ENCODE results near the gene SPIB.
"Not testable (repeated sequence)": the region's sequence is repeated elsewhere in the genome, so short reads cannot be mapped to it uniquely, and the experiment has no call there.

Gene SPIB

DNA sequence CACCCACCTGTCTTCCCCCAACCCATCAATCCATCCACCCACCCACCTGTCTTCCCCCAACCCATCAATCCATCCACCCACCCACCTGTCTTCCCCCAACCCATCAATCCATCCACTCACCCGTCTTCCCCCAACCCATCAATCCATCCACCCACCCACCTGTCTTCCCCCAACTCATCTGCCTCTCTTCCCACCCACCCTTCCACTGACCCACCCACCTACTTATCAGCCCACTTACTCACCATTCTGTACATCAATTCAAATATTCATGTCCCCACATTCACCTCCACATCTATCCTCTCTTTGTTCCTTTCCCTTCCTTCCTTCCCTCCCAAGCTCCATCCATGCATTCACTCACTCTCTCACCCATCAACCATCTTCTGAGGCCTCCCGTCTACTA, 20.4 kb downstream of the SPIB start:
- DNase-seq (ENCODE audit: low spot score) = not testable (repeated sequence)

DNA sequence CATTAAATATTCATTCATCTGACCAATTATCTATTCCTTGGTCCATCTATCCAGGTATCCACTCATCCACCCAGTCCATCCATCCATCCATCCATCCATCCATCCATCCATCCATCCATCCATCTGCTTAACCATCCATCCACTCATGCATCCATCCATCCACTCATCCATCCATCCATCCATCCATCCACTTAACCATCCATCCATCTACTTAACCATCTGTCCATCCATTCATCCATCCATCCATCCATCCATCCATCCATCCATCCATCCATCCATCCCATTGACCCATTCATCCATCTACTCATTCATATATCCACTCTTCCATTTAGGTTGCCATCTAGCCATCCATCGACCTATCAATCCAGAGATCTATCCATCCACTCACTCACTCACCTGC, 25.3 kb downstream of the SPIB start:
- DNase-seq (ENCODE audit: low spot score) = no peak

DNA sequence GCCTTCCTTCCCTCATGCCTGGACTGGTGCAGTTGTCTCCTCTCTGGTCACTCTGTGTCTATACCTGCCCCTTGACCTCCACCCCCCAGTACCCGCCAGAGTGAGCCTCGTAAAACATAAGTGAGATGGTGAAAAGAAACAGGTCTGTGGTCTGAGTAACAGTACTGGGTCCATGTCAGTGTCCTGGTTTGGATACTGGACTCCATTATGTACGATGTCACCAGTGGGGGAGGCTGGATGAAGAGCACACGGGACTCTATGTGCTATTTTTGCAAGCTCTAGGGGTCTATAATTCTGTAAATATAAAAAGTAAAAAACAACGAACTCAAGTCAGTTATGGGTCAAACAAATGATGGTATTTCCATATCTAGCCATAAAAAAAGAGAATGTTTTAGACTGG, 28.3 kb downstream of the SPIB start:
- no peak for DNase-seq (ENCODE audit: low spot score)

DNA sequence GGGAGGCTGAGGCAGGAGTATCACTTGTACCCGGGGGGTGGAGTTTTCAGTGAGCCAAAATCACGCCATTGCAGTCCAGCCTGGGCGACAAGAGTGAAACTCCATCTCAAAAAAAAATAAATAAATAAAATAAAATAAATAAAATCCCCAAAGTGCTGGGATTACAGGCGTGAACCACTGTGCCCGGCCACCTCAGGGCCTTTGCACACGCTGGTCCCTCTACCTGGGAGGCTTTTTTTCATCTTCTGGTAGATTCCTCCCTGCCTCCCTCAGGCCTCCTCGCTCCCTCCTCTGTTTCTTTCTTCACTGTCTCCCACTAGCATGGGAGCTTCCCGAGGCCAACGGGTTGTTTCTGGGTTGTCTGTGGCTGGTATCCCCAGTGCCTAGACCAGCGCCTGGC, 29.0 kb downstream of the SPIB start:
- no peak for DNase-seq (ENCODE audit: low spot score)

DNA sequence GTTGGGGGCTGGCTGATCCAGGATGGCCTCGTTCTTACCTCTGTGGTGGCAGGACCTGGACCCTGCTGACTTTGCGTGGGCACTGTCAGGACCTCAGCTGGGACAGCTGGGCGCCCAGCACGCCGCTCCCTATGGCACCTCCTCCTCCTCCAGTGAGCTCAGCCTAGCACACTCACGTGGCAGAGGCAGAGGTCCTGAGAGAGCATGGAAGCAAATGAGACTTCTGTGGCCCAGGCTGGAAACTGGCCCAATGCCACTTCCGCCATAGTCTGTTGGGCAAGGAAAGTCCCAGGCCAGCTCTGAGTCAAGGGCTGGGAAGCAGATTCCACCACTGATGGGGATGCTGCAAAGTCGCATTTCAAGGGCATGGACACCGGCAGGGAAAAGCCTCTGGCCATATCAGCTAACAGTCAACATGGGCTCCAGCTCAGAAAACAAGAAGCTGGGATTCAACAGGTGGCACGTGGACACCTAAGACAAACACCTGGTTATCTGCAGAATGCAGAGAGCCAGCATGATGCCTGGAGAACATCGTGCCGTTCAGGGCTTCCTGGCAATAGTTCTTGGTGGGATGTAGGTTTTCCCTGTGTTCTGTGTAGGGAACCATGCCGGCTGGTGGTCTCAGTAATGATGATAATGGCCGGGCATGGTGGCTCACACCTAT, 30.6 kb downstream of the SPIB start:
- no peak for DNase-seq (ENCODE audit: low spot score)

DNA sequence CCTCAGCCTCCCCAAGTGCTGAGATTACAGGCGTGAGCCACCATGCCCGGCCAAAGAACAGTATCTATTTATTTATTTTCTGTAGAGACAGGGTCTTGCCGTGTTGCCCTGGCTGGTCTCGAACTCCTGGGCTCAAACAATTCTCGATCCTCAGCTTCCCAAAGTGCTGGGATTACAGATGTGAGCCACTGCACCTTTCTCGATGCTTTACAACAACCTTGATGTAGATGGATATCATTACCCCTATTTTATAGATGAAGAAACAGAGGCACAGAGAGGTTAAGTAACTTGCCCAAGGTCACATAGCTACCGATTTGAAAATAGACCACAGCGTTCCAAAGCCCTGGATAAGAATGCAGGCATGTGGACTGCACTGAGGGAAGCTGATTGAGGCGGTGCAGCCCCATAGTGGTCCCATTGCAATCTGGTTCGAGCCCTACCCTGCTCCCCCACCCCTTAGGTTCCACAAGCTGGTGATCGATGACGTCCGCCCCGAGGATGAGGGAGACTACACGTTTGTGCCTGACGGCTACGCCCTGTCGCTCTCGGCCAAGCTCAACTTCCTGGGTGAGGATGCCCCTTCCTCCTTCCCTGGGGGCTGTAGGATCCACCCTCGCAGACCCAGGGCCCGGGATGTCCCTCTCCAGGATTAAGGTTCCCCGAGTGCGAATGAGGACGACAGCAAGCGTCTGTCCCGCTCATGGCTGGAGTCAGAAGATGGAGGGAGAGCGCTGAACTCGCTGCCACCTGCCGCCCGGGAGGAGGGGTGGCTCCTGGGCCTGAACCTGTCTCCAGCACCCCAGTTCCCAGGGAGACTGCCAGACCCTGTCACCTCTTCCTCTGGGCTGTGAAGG, 31.9 kb downstream of the SPIB start:
- no peak for DNase-seq (ENCODE audit: low spot score)

DNA sequence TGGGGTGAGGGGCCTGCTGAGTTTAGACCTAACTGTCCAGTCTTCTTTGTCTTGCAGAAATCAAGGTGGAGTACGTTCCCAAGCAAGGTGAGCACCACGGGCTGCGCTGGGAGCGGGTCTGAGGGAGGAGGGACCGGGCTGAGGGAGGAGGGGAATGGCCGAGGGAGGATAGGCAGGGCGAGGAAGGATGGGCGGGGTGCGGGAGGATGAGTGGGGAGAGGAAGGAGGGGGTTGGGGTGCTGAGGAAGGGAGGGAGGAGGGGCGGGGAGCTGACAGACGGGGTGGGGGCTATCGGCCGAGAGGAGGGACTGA, 32.4 kb downstream of the SPIB start:
- no peak for DNase-seq (ENCODE audit: low spot score)

DNA sequence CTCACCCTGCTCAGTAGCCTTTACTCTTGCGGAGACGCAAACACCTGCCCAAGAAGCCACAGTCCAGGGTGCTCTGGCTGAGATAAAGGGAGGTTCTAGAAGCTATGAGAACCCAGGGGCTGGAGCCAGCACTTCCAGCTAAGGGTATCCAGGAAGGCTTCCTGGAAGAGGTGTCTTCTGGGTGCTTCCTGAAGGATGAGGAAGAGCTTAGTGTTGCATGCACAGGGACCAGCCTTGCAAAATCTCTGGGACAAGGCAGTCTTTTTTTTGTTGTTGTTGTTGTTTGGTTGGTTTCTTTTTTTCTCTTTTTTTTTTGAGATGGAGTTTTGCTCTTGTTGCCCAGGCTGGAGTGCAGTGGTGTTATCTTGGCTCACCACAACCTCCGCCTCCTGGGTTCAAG, 34.5 kb downstream of the SPIB start:
- no peak for DNase-seq (ENCODE audit: low spot score)

DNA sequence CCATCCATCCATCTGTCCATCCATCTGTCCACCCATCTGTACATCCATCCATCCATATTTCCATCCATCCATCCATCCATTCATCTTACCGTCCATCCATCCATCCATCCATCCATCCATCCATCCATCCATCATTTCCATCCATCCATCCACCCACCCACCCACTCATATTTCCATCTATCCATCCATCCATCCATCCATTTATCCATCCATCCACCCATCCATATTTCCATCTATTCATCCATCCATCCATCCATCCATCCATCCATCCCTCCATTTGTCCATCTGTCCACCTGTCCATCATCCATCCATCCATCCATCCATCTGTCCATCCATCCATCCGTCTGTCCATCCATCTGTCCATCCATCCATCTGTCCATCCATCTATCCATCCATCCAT, 37.3 kb downstream of the SPIB start:
- no peak for DNase-seq (ENCODE audit: low spot score)

DNA sequence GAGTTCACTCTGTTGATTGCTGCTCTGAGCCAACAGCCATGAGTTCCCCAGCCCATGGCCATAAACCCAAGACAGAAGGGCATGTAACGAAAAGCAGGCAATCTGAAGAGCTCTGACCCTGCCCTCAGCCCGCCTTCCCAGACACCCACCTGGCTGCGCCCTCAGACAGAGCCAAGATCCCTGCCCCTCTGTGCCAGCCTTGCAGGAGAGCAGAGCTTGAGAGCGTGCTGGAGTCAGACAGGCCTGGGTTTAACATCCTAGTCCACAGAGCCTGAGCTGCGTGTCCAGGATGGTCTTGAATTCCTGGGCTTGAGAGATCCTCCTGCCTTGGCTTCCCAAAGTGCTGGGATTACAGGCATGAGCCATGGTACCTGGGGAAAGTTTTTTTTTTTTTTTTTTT, 38.6 kb downstream of the SPIB start:
- DNase-seq (ENCODE audit: low spot score) = no peak

DNA sequence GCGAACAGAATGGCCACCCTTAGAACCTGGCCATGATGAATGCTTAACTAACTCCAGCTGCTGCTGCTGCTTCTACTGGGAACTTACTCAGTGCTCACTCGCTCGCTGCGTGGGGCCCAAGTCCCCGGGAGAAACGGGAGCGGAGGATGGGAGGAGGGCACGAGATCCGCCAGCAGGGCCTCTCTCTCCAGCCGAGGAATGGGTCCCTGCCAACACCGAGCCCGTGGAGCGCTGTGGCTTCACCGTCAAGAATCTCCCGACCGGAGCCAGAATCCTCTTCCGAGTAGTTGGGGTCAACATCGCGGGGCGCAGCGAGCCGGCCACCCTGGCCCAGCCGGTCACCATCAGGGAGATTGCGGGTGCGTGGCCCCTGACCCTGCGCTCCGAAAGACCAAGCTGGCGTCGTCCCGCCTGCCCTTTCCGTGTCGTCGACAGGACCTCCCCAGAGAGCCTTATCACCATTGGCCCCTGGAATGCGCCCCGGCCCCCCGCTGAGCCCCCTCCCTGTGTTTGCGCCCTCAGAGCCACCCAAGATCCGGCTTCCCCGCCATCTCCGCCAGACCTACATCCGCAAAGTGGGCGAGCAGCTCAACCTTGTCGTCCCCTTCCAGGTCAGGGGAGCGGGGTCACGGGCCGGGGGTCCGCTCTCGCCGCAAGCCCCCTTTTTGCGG, 39.8 kb downstream of the SPIB start:
- DNase-seq (ENCODE audit: low spot score) = peak; percentile 57

DNA sequence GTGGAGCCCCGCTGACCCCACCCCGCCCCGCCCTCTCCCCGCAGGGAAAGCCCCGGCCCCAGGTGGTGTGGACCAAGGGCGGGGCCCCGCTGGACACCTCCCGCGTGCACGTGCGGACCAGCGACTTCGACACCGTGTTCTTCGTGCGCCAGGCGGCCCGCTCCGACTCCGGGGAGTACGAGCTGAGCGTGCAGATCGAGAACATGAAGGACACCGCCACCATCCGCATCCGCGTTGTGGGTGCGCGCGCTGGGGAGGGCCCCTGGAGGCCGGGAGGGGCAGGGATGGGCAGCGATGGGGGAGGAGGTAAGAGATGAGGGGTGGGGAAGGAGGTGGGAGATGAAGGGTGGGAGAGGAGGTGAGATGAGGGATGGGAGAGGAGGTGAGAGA, 40.3 kb downstream of the SPIB start:
- no peak for DNase-seq (ENCODE audit: low spot score)

DNA sequence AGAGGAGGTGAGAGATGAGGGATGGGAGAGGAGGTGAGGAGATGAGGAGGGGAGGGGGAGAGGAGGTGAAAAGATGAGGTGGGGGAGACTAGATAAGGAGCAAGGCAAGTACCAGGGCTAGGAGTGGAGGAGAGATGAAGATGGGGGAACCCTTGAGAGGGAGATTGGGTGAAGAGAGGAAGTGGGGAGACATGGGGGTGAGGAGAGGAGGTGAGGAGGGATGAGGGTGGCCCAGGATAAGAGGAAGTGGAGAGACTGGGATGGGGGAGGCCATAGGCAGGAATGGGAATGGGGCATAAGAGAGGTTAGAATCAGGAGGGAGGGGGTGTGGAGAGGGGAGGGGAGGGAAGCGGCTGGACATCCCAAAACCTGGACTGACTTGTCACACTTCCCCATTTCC, 40.9 kb downstream of the SPIB start:
- DNase-seq (ENCODE audit: low spot score) = no peak

DNA sequence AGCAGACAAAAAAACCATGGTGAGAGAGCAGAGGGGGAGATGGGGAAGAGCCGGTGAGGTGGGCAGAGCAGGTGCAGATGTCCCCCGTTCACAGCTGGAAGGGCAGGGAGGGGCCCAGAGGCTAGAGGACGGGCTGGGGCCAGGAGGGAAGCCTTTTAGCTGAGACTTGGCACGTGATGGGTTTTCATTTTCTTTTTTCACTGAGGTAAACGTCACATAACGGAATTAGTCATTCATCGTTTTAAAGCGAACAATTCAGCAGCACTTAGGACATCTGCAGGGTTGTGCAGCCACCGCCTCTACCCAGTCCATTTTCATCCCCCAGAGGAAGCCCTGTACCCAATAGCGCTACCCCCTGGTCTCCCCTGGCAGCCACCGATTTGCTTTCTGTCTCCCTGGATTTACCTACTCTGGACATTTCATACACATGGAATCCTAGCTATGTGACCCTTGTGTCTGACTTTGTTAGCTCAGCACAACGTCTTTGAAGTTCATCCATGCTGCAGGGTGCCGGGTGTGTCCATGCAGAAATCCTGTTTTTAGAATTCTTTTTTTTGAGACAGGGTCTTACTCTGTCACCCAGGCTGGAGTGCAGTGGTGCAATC, 41.5 kb downstream of the SPIB start:
- DNase-seq (ENCODE audit: low spot score) = peak; percentile 40

DNA sequence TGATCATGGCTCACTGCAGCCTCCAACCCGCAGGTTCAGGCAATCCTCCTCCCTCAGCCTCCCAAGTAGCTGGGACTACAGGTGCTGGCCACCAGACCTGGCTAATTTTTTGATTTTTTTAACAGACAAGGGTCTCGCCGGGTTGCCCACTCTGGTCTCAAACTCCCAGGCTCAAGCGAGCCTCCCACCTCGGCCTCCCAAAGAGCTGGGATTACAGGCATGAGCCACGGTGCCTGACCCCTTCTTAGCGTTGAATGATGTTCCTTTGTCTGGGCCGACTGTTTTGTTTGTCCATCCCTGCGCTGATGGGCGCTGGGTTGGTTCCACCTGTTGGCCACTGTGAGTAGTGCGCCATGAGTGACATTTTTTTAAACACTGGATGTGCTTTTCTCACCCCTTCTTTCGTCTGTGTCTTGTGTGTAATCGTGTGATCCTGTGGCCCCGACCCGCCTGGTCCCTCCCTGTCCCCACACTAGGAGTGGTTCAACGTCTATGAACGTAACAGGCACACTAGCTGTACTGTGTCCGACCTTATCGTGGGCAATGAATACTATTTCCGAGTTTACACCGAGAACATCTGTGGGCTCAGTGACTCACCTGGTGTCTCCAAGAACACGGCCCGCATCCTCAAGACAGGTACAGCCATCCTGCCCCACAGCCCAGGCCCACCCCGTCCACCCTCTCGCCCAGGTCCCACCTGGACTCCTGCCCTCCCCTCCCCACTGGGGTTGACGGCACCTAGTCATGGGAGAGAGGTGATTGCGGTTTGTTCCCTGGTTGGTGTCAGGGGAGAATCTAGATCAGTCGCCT, 42.5 kb downstream of the SPIB start:
- DNase-seq (ENCODE audit: low spot score) = peak; percentile 92

DNA sequence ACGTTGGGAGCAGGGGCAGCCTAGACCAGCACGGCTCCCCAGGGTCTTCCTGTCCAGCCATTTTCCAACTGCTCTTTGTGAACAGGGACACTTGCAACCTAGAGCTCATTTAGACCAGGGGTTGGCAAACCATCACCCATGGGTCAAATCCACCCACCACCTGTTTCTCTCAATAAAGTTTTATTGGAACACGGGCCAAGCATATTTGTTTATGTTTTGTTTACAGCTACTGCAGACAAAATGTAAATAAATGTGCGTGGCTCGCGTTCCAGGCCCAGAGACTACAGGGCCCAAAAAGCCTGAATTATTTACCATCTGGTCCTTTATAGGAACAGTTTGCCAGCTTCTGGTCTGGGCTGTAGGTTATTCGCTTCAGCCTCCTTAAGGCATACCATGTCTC, 44.2 kb downstream of the SPIB start:
- no peak for DNase-seq (ENCODE audit: low spot score)

DNA sequence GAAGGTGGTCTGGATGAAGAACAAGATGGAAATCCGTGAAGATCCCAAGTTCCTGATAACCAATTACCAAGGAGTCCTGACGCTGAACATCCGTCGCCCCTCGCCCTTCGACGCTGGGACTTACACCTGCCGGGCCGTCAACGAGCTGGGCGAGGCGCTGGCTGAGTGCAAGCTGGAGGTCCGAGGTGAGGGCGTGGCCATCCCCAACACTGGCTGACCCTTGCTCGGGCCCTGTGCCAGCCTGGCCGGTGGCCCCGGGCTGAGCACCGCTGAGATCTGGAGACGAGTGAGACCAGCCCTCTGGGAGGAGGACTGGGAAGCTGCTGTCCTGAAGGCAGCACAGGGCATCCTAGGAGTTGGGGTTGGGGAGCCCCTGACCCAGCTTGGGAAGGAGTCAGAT, 45.6 kb downstream of the SPIB start:
- DNase-seq (ENCODE audit: low spot score) = no peak

DNA sequence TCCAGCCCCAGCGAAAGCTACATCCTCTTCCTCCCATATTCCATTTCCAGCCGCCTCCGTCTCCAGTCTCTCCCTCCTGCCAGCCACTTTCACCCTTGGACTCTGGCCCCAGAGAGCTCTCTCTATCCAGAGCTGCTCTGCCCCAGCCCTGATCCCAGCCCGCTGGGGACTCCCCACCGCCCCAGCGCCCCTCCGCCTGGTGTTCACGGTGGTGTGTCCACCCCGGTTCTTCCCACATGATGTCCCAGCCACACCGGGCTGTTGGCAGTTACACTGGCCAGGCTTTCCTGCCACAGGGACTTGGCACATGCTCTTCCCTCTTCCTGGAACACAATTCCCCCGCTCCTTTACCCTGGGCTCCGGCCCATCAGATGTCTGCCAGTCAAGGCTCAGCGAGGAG, 46.3 kb downstream of the SPIB start:
- DNase-seq (ENCODE audit: low spot score) = no peak

DNA sequence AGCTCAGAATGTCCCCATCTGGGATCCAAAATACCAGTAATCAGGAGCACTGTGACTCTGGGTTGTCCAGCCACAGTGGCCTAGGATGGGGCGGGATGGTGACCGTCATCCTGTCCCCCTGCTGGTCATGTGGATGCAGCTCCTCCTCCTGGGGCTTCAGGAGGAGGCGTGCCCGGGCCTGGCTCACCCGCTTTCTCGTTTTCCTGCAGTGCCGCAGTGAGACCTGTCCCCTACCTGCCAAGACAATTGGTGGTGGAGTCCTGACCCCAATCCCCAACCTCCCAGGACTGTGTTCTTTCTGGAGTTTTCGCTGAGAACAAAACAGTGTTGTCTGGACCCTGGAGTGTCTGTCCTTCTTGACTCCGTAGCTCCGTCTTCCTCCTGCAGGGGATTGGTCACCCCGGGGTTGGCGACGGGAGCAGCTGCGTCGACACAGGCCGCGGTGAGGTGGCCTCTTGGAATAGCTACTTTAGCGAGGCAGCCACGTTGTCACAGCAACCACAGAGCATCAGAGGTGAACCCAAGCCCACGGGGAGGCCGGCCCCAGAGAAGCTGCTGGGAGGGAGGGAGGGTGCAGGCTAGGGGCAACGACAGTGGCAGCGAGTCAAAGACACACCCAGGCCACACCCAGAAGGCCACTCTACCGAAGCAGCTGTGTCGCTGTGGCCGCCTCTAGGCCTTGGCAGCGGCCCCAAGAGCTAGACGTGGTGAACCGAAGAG, 47.4 kb downstream of the SPIB start:
- DNase-seq (ENCODE audit: low spot score) = peak; percentile 59

DNA sequence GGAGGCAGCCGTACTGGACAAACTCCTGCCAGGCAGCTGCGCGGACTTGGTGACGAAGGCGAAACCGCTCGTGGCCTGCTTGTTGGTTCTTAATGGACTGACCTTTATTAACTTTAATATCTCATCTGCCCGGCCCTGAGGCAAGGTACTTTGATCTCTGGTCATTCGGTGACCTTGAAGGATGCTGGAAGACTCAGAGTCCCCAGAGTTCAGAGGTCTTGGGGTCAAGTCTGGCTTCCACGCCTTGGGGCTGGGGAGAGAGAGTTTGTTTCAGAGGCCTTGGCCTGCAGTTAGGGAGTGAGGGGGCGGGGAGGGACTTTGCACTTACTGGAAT, 47.9 kb downstream of the SPIB start:
- no peak for DNase-seq (ENCODE audit: low spot score)

DNA sequence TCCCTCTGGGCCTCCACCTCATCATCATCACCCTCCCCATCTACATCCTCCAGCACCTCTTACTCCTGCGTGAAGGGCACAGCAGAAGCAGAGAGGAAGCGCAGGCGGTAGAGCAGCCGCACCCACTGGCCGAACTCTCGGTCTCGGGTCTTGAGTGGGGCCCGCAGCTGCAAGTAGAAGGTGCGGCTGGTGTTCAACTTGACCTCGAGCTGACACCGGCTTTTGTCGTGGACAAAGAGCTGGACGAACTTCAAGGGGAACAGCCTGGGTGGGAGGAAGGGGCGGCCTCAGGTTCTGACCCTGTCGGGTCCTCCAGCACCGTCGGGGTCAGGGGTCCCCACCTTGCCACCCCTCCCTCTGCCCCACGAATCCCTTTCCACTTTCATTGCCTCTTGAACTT, 48.8 kb downstream of the SPIB start:
- DNase-seq (ENCODE audit: low spot score) = no peak

DNA sequence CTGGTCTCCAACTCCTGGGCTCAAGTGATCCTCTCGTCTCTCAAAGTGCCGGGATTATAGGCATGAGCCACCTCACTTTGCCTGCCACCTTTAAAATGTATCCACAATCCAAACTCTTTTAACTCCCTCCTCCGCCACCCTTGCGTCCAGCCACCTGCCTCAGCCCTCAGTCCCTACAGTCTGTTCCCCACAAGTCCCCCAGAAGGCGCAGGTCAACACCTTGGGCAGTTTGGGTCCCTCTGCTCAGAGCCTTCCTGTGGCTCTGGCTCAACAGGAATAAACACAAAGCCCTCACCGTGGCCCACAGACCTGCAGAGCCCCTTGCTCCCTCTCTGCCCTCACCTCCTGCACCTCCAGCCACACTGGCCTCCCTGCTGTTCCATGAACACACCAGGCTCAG, 50.1 kb downstream of the SPIB start:
- no peak for DNase-seq (ENCODE audit: low spot score)

All from AG20443 (cell line).